ENCODE data around the gene MLXIPL.

DNA sequence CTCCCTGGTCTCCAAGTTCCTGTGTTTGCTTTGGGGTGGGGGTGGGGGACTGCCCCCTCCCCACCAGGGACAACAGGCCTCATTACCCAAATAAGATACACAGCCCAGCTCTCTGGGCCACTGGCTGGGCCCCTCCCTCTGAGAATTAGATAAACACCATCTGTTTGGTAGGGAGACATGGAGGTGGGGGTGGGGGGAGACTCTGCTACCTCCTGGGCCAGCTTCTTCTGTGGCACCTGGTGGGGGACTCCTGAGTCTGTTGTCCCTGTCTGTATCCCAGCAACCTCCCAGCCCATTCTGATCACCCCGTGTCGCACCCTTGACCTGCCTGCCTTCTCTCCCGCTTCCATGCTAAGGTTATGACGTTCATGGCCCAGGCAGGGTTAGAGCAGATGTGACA, 5.8 kb downstream of the MLXIPL start:
- TF ChIP-seq, protein P1, sequence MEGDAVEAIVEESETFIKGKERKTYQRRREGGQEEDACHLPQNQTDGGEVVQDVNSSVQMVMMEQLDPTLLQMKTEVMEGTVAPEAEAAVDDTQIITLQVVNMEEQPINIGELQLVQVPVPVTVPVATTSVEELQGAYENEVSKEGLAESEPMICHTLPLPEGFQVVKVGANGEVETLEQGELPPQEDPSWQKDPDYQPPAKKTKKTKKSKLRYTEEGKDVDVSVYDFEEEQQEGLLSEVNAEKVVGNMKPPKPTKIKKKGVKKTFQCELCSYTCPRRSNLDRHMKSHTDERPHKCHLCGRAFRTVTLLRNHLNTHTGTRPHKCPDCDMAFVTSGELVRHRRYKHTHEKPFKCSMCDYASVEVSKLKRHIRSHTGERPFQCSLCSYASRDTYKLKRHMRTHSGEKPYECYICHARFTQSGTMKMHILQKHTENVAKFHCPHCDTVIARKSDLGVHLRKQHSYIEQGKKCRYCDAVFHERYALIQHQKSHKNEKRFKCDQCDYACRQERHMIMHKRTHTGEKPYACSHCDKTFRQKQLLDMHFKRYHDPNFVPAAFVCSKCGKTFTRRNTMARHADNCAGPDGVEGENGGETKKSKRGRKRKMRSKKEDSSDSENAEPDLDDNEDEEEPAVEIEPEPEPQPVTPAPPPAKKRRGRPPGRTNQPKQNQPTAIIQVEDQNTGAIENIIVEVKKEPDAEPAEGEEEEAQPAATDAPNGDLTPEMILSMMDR (IDR thresholded peaks at IDR 0.05): no peak
- TF ChIP-seq POLR2A (IDR thresholded peaks at IDR 0.05): no peak
